ENCODE measurements around the gene AMPH. TPM values are rescaled to one million over a fixed set of nuclear protein-coding genes. Genes with fewer than 3 reads are reported as not detected.

The AMPH gene
- total and polyA plus RNA-seq, 2 of the 4 experiments (the other 2 are of a cell fraction), result 3.9 to 4.8 TPM

GRCh38 chr7:38525857-38526256 is 105.3 kb downstream of the AMPH start:
- Histone ChIP-seq H2AFZ (replicated peaks; ENCODE audit: low read length, poor library complexity) (no peak overlapping the region), H3K4ac (ENCODE audit: low read depth, low read length) (no peak overlapping the region), H4K20me1 (ENCODE audit: insufficient read depth, low read length) (no peaks in the 10 kb centered on the region), H3K9me3 (ENCODE audit: control insufficient read depth, insufficient read depth, low read length) (no peaks in the 10 kb centered on the region), H2AK5ac (ENCODE audit: low read depth, low read length) (no peak overlapping the region), H3K27ac (ENCODE audit: insufficient read depth, low read length) (no peak overlapping the region), H4K5ac (ENCODE audit: low read depth, low read length) (no peak overlapping the region), H3K9me1 (ENCODE audit: insufficient read depth, low read length) (no peaks in the 10 kb centered on the region; the same call in 1 of the 2 replicates), H3K27me3 (ENCODE audit: control insufficient read depth, insufficient read depth, low read length) (no peaks in the 10 kb centered on the region), H2BK5ac (ENCODE audit: low read depth, low read length, poor library complexity, severe bottlenecking) (no peak overlapping the region), H3K79me1 (ENCODE audit: low read depth in 1 of 2, low read length in 2 of 2) (no peaks in the 10 kb centered on the region), H3K23ac (ENCODE audit: low read depth, low read length) (no peak overlapping the region), H3K36me3 (ENCODE audit: control insufficient read depth, insufficient read depth, low read length) (no peaks in the 10 kb centered on the region), H3K18ac (ENCODE audit: low read depth, low read length) (no peak overlapping the region), H2BK15ac (ENCODE audit: low read depth, low read length) (no peak overlapping the region), H3K14ac (replicated peaks; ENCODE audit: low read depth, low read length) (no peak overlapping the region), H2AK9ac (replicated peaks; ENCODE audit: low read depth, low read length, poor library complexity) (no peak overlapping the region), H2BK120ac (ENCODE audit: low read depth, low read length) (no peak overlapping the region), H4K8ac (ENCODE audit: low read depth in 2 of 2, low read length in 2 of 2) (no peak overlapping the region), H3K9ac (ENCODE audit: low read depth, low read length) (no peak overlapping the region), H3K4me2 (ENCODE audit: low read depth, low read length) (no peak overlapping the region), H2BK20ac (ENCODE audit: low read depth, low read length) (no peak overlapping the region), H3K4me3 (ENCODE audit: insufficient read depth, low read depth, low read length) (no peak overlapping the region), H3K4me1 (ENCODE audit: control insufficient read depth, insufficient read depth, low read length) (no peaks in the 10 kb centered on the region), H4K91ac (ENCODE audit: insufficient read depth, low read depth, low read length) (no peak overlapping the region), H3K56ac (ENCODE audit: extremely low read depth, insufficient read depth, low read length) (no peak overlapping the region)
- no peak for DNase-seq
- no CpG with 5 or more reads among the region's 1 CpG for WGBS, 2 experiments (ENCODE audit: extremely low coverage in 2 of 2, insufficient read length in 1 of 2)
- CTCF ChIA-PET, result no interaction called here
- no peak for ATAC-seq (ENCODE audit: low read depth)
- no peak for TF ChIP-seq USF2 (IDR thresholded peaks at IDR 0.05; ENCODE audit: low read depth, low read length)
- TF ChIP-seq SMC3 (IDR thresholded peaks at IDR 0.05; ENCODE audit: low read depth, low read length), result no peak
- TF ChIP-seq RFX5 (IDR thresholded peaks at IDR 0.05; ENCODE audit: low read depth, low read length), result no peak
- TF ChIP-seq CTCF (conservative IDR thresholded peaks at IDR 0.05; ENCODE audit: low read depth, low read length), result no peak
- no peak for TF ChIP-seq MAFK (IDR thresholded peaks at IDR 0.05; ENCODE audit: low read depth, low read length)
- no peak for TF ChIP-seq POLR2A (IDR thresholded peaks at IDR 0.05; ENCODE audit: low read depth, low read length)
- no peak for TF ChIP-seq MXI1 (IDR thresholded peaks at IDR 0.05; ENCODE audit: borderline replicate concordance, low read depth, low read length)
- TF ChIP-seq RCOR1 (IDR thresholded peaks at IDR 0.05; ENCODE audit: insufficient replicate concordance, low read length), result no peak
- no peak for TF ChIP-seq MAZ (IDR thresholded peaks at IDR 0.05; ENCODE audit: borderline replicate concordance, low read depth, low read length)
- no peak for TF ChIP-seq FOS (IDR thresholded peaks at IDR 0.05; ENCODE audit: low read depth, low read length)
- TF ChIP-seq ELK1 (IDR thresholded peaks at IDR 0.05; ENCODE audit: borderline replicate concordance, low read depth, low read length), result no peak
- no peak for TF ChIP-seq CHD1 (IDR thresholded peaks at IDR 0.05; ENCODE audit: low read depth, low read length)
- no peak for TF ChIP-seq NFE2L2 (IDR thresholded peaks at IDR 0.05; ENCODE audit: low read depth, low read length)
- no peak for TF ChIP-seq CEBPB (IDR thresholded peaks at IDR 0.05; ENCODE audit: low read depth, low read length)
- no peak for TF ChIP-seq BHLHE40 (IDR thresholded peaks at IDR 0.05; ENCODE audit: low read depth, low read length)
- TF ChIP-seq RAD21 (IDR thresholded peaks at IDR 0.05; ENCODE audit: low read length), result no peak
- intact Hi-C loops (cut with micrococcal nuclease), result no loop called here
- POLR2A ChIA-PET (ENCODE audit: unreplicated experiment), result no interaction called here
- in situ Hi-C loops (cut with MboI; ENCODE audit: low sequenced_read_pairs), result no loop called here
- no TSS peak for BruUV-seq (replicated peaks)
- dilution Hi-C loops (cut with HindIII; ENCODE audit: low sequenced_read_pairs, unreplicated experiment), result no loop called here
